Measurements from ENCODE around the gene SAFB2.

DNA sequence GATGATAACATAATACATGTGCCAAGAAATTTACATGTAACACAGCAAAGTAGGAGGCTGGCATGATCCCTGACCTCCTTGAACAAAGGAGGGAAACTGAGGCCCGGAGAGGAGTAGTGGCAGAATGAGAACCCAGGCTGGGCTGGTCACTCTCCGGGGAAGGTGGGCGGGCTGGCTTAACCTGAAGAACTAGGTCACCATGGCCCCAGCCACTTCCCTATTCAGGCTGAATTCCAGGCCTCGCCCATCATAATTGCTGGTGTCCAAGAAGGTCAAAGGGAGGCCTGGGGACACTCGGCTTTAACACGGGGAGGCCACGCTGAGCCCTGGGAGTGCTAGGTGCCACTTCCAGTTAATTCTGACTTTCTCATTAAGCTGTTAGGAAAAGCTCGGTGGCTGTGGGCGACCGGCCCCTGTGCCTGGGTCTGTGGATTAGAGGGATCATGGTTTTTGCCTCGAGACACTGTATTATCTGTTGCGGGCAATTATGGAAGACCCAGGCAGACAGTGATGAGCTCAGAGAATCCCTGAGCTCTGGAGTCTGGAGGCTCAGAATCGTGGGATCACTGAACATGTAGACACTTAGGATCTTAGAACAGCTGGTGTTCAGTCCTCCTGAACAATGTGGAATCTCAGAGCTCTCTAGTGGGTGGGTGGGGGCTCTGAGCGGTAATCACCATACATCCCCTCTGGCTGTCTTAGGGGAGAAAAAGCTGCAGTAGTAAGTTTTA lies 49.9 kb downstream of the SAFB2 start:
- TF ChIP-seq HOXD13 (CRISPR knock-in tag; IDR thresholded peaks at IDR 0.05; ENCODE audit: borderline replicate concordance) (no peak), KLF1 (tag by site-specific recombination; IDR thresholded peaks at IDR 0.05) (no peak), BCL11B (tag by site-specific recombination; IDR thresholded peaks at IDR 0.05; ENCODE audit: low read depth) (no peak), ZNF747 (tag by site-specific recombination; IDR thresholded peaks at IDR 0.05) (no peak)
- TF ChIP-seq, protein P1, sequence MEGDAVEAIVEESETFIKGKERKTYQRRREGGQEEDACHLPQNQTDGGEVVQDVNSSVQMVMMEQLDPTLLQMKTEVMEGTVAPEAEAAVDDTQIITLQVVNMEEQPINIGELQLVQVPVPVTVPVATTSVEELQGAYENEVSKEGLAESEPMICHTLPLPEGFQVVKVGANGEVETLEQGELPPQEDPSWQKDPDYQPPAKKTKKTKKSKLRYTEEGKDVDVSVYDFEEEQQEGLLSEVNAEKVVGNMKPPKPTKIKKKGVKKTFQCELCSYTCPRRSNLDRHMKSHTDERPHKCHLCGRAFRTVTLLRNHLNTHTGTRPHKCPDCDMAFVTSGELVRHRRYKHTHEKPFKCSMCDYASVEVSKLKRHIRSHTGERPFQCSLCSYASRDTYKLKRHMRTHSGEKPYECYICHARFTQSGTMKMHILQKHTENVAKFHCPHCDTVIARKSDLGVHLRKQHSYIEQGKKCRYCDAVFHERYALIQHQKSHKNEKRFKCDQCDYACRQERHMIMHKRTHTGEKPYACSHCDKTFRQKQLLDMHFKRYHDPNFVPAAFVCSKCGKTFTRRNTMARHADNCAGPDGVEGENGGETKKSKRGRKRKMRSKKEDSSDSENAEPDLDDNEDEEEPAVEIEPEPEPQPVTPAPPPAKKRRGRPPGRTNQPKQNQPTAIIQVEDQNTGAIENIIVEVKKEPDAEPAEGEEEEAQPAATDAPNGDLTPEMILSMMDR (tag by site-specific recombination; IDR thresholded peaks at IDR 0.05): no peak
